ENCODE results near the gene AAK1.
"Not testable (repeated sequence)": the region's sequence is repeated elsewhere in the genome, so short reads cannot be mapped to it uniquely, and the experiment has no call there.

AAK1 gene

GRCh38 chr2:69559442-69560146, 83.9 kb downstream of the AAK1 start:
- no peak overlapping the region for H3K4me3 ChIP-seq (ENCODE audit: low read length)
- DNase-seq (ENCODE audit: low read depth) = peak; percentile 70
- peak; percentile 83 for TF ChIP-seq CTCF (conservative IDR thresholded peaks at IDR 0.05; ENCODE audit: low read length)

GRCh38 chr2:69556008-69556407, 87.5 kb downstream of the AAK1 start:
- no peak for DNase-seq (ENCODE audit: low read depth)
- H3K4me3 ChIP-seq (ENCODE audit: low read length) = no peak overlapping the region
- TF ChIP-seq CTCF (conservative IDR thresholded peaks at IDR 0.05; ENCODE audit: low read length) = no peak

GRCh38 chr2:69554981-69555380, 88.6 kb downstream of the AAK1 start:
- H3K4me3 ChIP-seq (ENCODE audit: low read length) = no peak overlapping the region
- peak; percentile 36 for DNase-seq (ENCODE audit: low read depth)
- no peak for TF ChIP-seq CTCF (conservative IDR thresholded peaks at IDR 0.05; ENCODE audit: low read length)

- no peak for DNase-seq (ENCODE audit: low read depth)
- no peak for TF ChIP-seq CTCF (conservative IDR thresholded peaks at IDR 0.05; ENCODE audit: low read length)
- no peak overlapping the region for H3K4me3 ChIP-seq (ENCODE audit: low read length)
Measured at GRCh38 chr2:69554568-69554967, 89.0 kb downstream of the AAK1 start.

- no peak for TF ChIP-seq CTCF (conservative IDR thresholded peaks at IDR 0.05; ENCODE audit: low read length)
- no peak overlapping the region for H3K4me3 ChIP-seq (ENCODE audit: low read length)
- DNase-seq (ENCODE audit: low read depth) = no peak
Measured at GRCh38 chr2:69553991-69554390, 89.5 kb downstream of the AAK1 start.

GRCh38 chr2:69550511-69550910, 93.0 kb downstream of the AAK1 start:
- not testable (repeated sequence) for DNase-seq (ENCODE audit: low read depth); H3K4me3 ChIP-seq (ENCODE audit: low read length)

- no peak for TF ChIP-seq CTCF (conservative IDR thresholded peaks at IDR 0.05; ENCODE audit: low read length)
- peak; percentile 40 for DNase-seq (ENCODE audit: low read depth)
Measured at GRCh38 chr2:69549421-69549820, 94.1 kb downstream of the AAK1 start.

More at GRCh38 chr2:69549421-69549820, 94.1 kb downstream of the AAK1 start:
- no peak overlapping the region for H3K4me3 ChIP-seq (ENCODE audit: low read length)
